ENCODE results near the gene UNC13A.

The UNC13A gene

DNA sequence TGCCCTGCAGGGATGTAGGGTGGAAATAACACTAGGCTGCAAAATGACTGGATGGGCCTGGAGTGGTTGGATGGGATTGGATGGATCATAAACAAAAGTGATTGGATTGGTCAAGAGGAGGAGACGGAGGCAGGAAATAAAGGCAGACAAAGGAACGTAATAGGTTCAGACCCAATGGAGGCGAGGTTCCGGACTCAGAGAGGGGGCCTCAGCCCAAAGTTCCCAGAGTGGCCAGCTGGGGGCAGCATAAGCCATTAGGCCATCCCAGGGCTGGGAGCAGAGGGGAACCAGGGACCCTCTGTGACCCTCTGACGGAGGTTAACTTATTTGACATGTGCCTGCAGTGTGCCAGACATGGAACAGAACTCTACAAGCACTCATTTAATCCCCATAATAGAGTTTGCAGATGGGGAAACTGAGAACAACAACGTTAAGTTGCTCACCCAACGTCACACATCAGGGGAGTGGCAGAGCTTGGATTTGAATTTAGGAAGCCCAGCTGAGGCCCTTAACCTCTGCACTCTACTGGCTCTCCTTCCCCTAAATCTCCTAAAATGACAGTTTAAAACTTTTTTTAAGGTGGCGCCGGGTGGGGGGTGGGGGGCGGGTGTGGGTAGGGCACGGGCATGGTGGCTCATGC, 15.8 kb upstream of the UNC13A start:
- DNase-seq: peak; percentile 90

DNA sequence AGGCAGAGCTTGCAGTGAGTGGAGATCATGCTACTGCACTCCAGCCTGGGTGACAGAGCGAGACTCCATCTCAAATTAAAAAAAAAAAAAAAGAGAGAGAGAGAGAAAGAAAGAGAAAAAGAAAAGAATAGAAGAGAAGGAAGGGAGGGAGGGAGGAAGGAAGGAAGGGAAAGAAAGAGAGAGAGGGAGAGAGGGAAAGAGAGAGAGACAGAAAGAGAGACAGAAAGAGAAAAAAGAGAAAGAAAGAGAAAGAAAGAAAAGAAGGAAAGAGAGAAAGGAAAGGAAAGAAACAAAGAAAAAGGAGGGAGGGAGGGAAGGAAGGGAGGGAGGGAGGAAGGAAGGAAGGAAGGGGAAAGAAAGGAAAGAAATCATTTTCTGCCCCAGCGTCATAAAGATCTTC, 7.0 kb upstream of the UNC13A start:
- no peak for DNase-seq

GRCh38 chr19:17692566-17692965, 4.4 kb upstream of the UNC13A start:
- DNase-seq: no peak

- DNase-seq: no peak
Measured at GRCh38 chr19:17688853-17689595, 870 bp upstream of the UNC13A start.

GRCh38 chr19:17687141-17687856, 855 bp downstream of the UNC13A start:
- no peak for DNase-seq

- no peak for DNase-seq
Measured at GRCh38 chr19:17686592-17687024, 1.5 kb downstream of the UNC13A start.

- no peak for DNase-seq
Measured at GRCh38 chr19:17686023-17686521, 2.1 kb downstream of the UNC13A start.

GRCh38 chr19:17685451-17686022, 2.6 kb downstream of the UNC13A start:
- DNase-seq: no peak

- no peak for DNase-seq
Measured at GRCh38 chr19:17684256-17684655, 3.9 kb downstream of the UNC13A start.

DNA sequence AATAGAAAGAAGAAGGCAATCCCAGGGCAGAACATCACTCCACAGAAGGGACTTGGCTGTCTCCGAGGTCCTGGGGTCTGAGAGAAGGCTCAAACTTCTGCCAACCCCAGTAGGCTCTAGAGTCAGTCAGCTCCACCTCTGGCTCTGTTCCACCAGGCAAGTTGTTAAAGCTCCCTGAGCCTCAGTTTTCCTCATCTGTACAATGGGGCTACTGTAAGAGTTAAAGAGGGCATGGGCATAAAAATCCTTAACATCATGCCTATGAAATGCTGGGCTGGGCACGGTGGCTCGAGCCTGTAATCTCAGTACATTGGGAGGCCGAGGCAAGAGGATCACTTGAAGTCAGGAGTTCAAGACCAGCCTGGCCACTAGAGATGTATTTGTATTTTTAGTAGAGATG, 5.1 kb downstream of the UNC13A start:
- no peak for DNase-seq

DNA sequence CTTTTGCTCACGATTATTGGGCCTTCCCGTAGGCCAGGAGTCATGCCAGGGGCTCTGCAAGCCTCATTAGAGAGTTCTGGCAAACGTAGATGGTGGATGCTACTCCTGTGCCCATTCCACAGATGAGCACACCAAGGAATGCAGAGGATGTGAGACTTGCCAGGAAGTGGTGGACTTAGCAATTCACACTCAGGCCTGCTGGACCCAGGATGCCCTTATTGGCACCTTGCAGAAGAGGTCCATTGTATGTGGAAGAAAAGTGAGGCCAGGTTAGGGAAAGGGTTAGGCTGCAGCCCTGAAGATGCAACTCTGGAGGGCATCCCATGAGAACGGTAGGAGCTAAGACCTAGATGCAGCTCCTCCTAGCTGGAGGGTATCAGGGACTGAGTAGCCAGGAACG, 5.9 kb downstream of the UNC13A start:
- DNase-seq: no peak

- peak; percentile 71 for DNase-seq
Measured at GRCh38 chr19:17681505-17682125, 6.5 kb downstream of the UNC13A start.

- peak; percentile 78 for DNase-seq
Measured at GRCh38 chr19:17680230-17680722, 7.9 kb downstream of the UNC13A start.

DNA sequence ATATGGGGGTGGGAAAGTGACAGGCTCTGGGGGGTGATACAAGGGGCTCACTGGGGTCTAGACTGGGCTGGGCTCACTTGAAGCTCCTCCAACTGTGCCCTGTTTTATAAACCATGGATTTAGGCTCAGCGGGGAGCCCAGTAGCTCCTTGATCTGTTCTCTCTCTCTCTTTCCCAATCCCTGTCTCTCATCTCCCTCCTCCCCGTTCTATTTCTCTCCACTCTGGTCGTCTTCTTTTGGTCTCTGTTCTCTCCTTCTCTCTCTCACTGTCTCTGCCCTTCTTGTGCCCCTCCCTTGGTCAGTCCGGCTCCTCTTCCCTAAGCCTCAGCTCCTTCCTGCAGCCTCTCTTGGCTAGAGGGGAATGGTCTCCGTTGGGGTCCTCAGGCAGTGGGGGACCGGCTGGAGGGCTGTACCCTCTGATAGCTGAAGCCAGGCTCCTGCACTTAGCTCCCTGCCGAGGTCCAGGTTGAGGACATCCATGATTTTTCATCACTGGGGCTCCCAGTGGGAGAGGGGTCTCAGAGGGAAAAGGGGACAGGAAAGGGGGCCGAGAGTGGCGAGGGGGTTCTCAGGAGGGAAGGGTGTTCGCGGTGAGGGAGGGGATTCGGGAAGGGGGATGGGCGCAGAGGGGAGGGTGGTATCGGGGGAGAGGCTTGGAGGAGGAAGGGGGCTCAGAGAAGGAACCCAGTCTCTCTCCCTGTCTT, 8.5 kb downstream of the UNC13A start:
- no peak for DNase-seq

GRCh38 chr19:17678836-17679235, 9.3 kb downstream of the UNC13A start:
- DNase-seq: no peak

- DNase-seq: no peak
Measured at GRCh38 chr19:17677002-17677401, 11.2 kb downstream of the UNC13A start.

GRCh38 chr19:17676295-17676694, 11.9 kb downstream of the UNC13A start:
- no peak for DNase-seq

- no peak for DNase-seq
Measured at GRCh38 chr19:17673937-17674799, 14.0 kb downstream of the UNC13A start.

DNA sequence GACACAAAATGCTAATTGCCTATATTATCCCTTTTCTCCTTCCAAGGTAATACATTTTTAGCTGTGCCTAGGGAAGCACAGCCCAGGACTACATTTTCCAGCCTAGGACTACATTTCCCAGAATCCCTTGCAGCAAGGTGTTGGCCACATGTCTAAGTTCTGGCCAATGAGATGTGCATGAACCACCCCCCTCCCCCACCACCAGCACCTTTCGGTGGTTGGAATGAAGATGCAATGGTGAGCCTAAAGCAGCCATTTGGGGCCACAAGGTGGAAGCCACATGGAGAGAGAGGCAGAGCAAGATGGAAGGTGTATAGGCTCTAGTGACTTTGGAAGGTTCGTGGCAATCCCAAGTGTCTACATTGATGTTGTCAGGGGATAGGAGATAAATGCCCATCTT, 16.2 kb downstream of the UNC13A start:
- no peak for DNase-seq

- no peak for DNase-seq
Measured at GRCh38 chr19:17669419-17669818, 18.7 kb downstream of the UNC13A start.

DNA sequence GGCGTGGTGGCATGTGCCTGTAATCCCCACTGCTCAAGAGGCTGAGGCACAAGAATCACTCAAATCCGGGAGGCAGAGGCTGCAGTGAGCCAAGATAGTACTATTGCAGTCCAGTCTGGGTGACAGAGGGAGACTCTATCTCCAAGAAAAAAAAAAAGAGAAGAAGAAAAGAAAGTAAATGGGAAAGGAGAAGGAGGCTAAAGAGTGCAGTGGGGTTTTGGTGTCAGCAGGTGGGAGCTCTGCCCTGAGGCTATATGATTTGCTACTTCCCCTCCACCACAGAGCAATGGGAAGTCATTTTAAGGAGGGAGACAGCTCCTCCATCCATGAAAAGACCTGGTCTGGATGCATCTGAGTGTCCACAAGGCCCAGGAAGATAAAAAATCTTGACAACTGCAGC, 23.1 kb downstream of the UNC13A start:
- DNase-seq: no peak

Measured in activated effector memory CD4-positive, alpha-beta T cell treated with anti-CD3 and anti-CD28 coated beads, Interleukin-2, amount 50 U/mL, for 16 hours (primary cell).